HEK293 (cell line): ENCODE measurements around the gene PFN1.

Experiments used
- CTCF ChIA-PET: fragments of 350-600 bp; formaldehyde crosslinking; extraction: SDS; loops from one replicate; lab custom pipeline; 2021; ENCODE audit warnings: antibody characterized with exemption; lab: Yijun Ruan, JAX
- POLR2A ChIA-PET: fragments of 300-600 bp; formaldehyde crosslinking; extraction: SDS; loops from one replicate; lab custom pipeline; 2020; ENCODE audit warnings: antibody characterized with exemption, inconsistent platforms; lab: Yijun Ruan, JAX
- H3K27ac ChIP-seq: fragments of 200-500 bp; sonication (Bioruptor generic); 2 replicates; pipeline ENCODE4 v1.5.1; 2014; ENCODE audit warnings: low read depth, low read length, control low read depth, inconsistent platforms; ENCODE audit errors: extremely low read depth
- H3K36me3 ChIP-seq, 2 experiments: fragments of 200-500 bp in 1 of 2; sonication (Bioruptor generic) in 1 of 2; 1 replicate in 1 of 2; 2 replicates in 1 of 2; pipeline ENCODE4 v1.5.1; 2014 to 2017; ENCODE audit warnings: inconsistent platforms in 2 of 2, low read length in 2 of 2; ENCODE audit not compliant: control insufficient read depth in 2 of 2, insufficient read depth in 1 of 2
- H3K4me1 ChIP-seq: fragments of 200-500 bp; sonication (Bioruptor generic); 2 replicates; pipeline ENCODE4 v1.5.1; 2014; ENCODE audit warnings: mild to moderate bottlenecking, low read length, inconsistent platforms; ENCODE audit not compliant: control insufficient read depth, insufficient read depth
- H3K4me3 ChIP-seq: 2 replicates; pipeline ENCODE4 v1.5.1; 2011; ENCODE audit warnings: low read depth, mild to moderate bottlenecking, control low read depth, low read length, moderate library complexity
- H3K9me3 ChIP-seq: fragments of 200-500 bp; sonication (Bioruptor generic); 2 replicates; pipeline ENCODE4 v1.5.1; 2014; ENCODE audit warnings: low read depth, low read length, inconsistent platforms; ENCODE audit not compliant: control insufficient read depth, insufficient read depth
- FEZF1 ChIP-seq: fragments of 450-650 bp; formaldehyde crosslinking; IDR thresholded peaks from 2 replicates; pipeline ENCODE4 v1.5.1; 2016; ENCODE audit warnings: missing biosample characterization, missing genetic modification characterization
- GFI1B ChIP-seq: fragments of 450-650 bp; formaldehyde crosslinking; IDR thresholded peaks from 2 replicates; pipeline ENCODE4 v1.5.1; 2016; ENCODE audit warnings: missing biosample characterization, missing genetic modification characterization
- GLIS1 ChIP-seq: fragments of 450-650 bp; formaldehyde crosslinking; IDR thresholded peaks from 2 replicates; pipeline ENCODE4 v1.5.1; 2016; ENCODE audit warnings: missing biosample characterization, missing genetic modification characterization
- PRDM1 ChIP-seq: fragments of 450-650 bp; formaldehyde crosslinking; IDR thresholded peaks from 2 replicates; pipeline ENCODE4; 2016; ENCODE audit warnings: missing biosample characterization, missing genetic modification characterization
- REPIN1 ChIP-seq: fragments of 450-650 bp; formaldehyde crosslinking; IDR thresholded peaks from 2 replicates; pipeline ENCODE4 v1.5.1; 2017; ENCODE audit warnings: missing biosample characterization, missing genetic modification characterization, low read depth
- ZBTB17 ChIP-seq: fragments of 450-650 bp; formaldehyde crosslinking; IDR thresholded peaks from 2 replicates; pipeline ENCODE4 v1.5.1; 2016; ENCODE audit warnings: missing biosample characterization, missing genetic modification characterization
- ZFP41 ChIP-seq: fragments of 450-650 bp; formaldehyde crosslinking; IDR thresholded peaks from 2 replicates; pipeline ENCODE4 v1.5.1; 2016; ENCODE audit warnings: missing biosample characterization, missing genetic modification characterization, borderline replicate concordance
- ZIC2 ChIP-seq: fragments of 450-650 bp; formaldehyde crosslinking; IDR thresholded peaks from 2 replicates; pipeline ENCODE4 v1.5.1; 2016; ENCODE audit warnings: missing biosample characterization, missing genetic modification characterization
- ZNF211 ChIP-seq: fragments of 450-650 bp; formaldehyde crosslinking; IDR thresholded peaks from 2 replicates; pipeline ENCODE4 v1.5.1; 2016; ENCODE audit warnings: low read depth, missing biosample characterization, missing genetic modification characterization
- ZNF239 ChIP-seq: fragments of 450-650 bp; formaldehyde crosslinking; IDR thresholded peaks from 2 replicates; pipeline ENCODE4 v1.5.1; 2016; ENCODE audit warnings: missing biosample characterization, missing genetic modification characterization
- ZNF302 ChIP-seq: fragments of 450-650 bp; formaldehyde crosslinking; IDR thresholded peaks from 2 replicates; pipeline ENCODE4 v1.5.1; 2016; ENCODE audit warnings: missing biosample characterization, missing genetic modification characterization, low read depth
- ZNF335 ChIP-seq: fragments of 450-650 bp; formaldehyde crosslinking; conservative IDR thresholded peaks from 2 replicates; pipeline ENCODE4 v1.5.1; 2016; ENCODE audit warnings: missing biosample characterization, missing genetic modification characterization
- ZNF341 ChIP-seq: fragments of 450-650 bp; formaldehyde crosslinking; IDR thresholded peaks from 2 replicates; pipeline ENCODE4; 2016; ENCODE audit warnings: low read depth, missing biosample characterization, missing genetic modification characterization
- ZNF510 ChIP-seq: fragments of 450-650 bp; formaldehyde crosslinking; IDR thresholded peaks from 2 replicates; pipeline ENCODE4 v1.5.1; 2018; ENCODE audit warnings: mild to moderate bottlenecking, missing genetic modification characterization, missing biosample characterization; ENCODE audit not compliant: insufficient replicate concordance
- ZNF600 ChIP-seq: fragments of 450-650 bp; formaldehyde crosslinking; IDR thresholded peaks from 2 replicates; pipeline ENCODE4 v1.5.1; 2016; ENCODE audit warnings: missing biosample characterization, missing genetic modification characterization
- ZNF654 ChIP-seq: fragments of 450-650 bp; formaldehyde crosslinking; IDR thresholded peaks from 2 replicates; pipeline ENCODE4 v1.5.1; 2016; ENCODE audit warnings: low read depth, missing biosample characterization, missing genetic modification characterization
- ZSCAN23 ChIP-seq: fragments of 450-650 bp; formaldehyde crosslinking; IDR thresholded peaks from 2 replicates; pipeline ENCODE4 v1.5.1; 2016; ENCODE audit warnings: missing biosample characterization, missing genetic modification characterization
- ZXDB ChIP-seq: fragments of 450-650 bp; formaldehyde crosslinking; IDR thresholded peaks from 2 replicates; pipeline ENCODE4 v1.5.1; 2016; ENCODE audit warnings: missing biosample characterization, missing genetic modification characterization
- TF ChIP-seq, protein P1 (sequence below): sonication (generic); formaldehyde crosslinking; IDR thresholded peaks from 2 replicates; pipeline ENCODE4 v1.8.1; 2022; ENCODE audit warnings: mild to moderate bottlenecking, moderate library complexity, missing genetic modification reagents
- TF ChIP-seq, protein P2 (sequence below): fragments of 450-650 bp; formaldehyde crosslinking; IDR thresholded peaks from 2 replicates; pipeline ENCODE4 v1.5.1; 2016; ENCODE audit warnings: missing biosample characterization, missing genetic modification characterization
- TF ChIP-seq, protein P3 (sequence below): fragments of 450-650 bp; formaldehyde crosslinking; IDR thresholded peaks from 2 replicates; pipeline ENCODE4 v1.5.1; 2016; ENCODE audit warnings: missing biosample characterization, missing genetic modification characterization

The PFN1 gene

DNA sequence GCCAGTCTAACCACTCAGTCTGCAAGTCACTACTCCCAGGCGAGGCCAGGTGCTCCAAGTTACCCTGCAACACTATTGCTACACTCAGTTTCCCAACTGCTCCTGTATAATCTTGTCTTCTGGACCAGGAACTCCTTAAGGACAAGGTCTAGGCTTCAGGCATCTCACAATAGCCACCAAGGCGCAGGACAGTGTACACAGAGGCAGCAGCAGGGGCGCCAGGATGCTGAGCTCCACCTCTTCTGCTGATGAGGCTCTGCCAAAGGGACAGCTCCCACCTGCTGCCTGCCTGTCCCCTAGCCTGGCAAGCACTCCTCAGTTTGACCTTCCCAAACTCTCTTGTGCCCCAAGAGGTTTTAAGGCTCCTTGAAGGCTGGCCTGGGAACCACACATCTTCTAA is 11.9 kb downstream of the PFN1 start:
- POLR2A ChIA-PET: interaction anchor here (1.0 to 2.3 kb wide), 3 partner anchors 12 to 31 kb away, joined by 4 to 9 read pairs (median 6); partner anchors contain the start of genes PFN1 and SPAG7

DNA sequence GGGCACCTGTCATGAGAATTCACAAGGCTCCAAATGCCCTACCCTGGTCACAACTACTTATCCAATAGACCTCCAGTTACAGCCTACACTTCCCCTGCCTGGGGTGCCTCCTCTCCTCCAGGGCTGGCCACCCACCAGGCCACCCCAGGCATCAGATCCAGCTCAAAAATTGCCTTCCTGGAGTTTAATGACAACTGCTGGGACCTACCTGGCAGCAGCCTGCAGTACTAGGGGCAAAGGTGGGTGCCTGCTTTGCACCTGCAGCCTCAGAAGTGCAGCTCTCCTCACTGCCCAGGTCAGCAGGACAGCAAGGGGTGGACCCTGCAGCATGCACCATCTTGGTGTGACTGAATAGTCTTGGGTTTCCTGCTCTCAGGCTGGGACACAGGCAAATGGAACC is 12.7 kb downstream of the PFN1 start:
- no peak overlapping the region for H3K4me3 ChIP-seq
- TF ChIP-seq REPIN1 (tag by site-specific recombination) (no peak), ZXDB (no peak), ZIC2 (tag by site-specific recombination) (peak; percentile 53), GLIS1 (tag by site-specific recombination) (peak; percentile 70)
- TF ChIP-seq, all 188 proteins: peak for 2
- Histone ChIP-seq H3K9me3 (no peaks in the 10 kb centered on the region), H3K4me1 (peaks cover 3% of the 10 kb centered on the region), H3K27ac (no peak overlapping the region), H3K36me3 (peaks cover 14 to 54% of the 10 kb centered on the region in 2 experiments)
- CTCF ChIA-PET: interaction anchor here (0.5 kb wide), 1 partner anchor 242 kb away, joined by 3 read pairs; no protein-coding TSS in a partner anchor
- POLR2A ChIA-PET: interaction anchor here (0.5 to 2.3 kb wide), 3 partner anchors 13 to 26 kb away, joined by 3 to 9 read pairs (median 6); partner anchors contain the start of gene PFN1

More for the DNA sequence above, 11.9 kb downstream of the PFN1 start:
- no peaks in the 10 kb centered on the region for H3K9me3 ChIP-seq
- CTCF ChIA-PET: interaction anchor here (0.5 to 1.2 kb wide), 3 partner anchors 27 to 146 kb away, joined by 3 to 4 read pairs (median 3); no protein-coding TSS in a partner anchor
- no peak for TF ChIP-seq ZSCAN23
- TF ChIP-seq GFI1B (tag by site-specific recombination): no peak
- no peak for TF ChIP-seq ZNF654 (tag by site-specific recombination)
- TF ChIP-seq, protein P1, sequence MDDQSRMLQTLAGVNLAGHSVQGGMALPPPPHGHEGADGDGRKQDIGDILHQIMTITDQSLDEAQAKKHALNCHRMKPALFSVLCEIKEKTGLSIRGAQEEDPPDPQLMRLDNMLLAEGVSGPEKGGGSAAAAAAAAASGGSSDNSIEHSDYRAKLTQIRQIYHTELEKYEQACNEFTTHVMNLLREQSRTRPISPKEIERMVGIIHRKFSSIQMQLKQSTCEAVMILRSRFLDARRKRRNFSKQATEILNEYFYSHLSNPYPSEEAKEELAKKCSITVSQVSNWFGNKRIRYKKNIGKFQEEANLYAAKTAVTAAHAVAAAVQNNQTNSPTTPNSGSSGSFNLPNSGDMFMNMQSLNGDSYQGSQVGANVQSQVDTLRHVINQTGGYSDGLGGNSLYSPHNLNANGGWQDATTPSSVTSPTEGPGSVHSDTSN (CRISPR knock-in tag): no peak
- no peak for TF ChIP-seq ZXDB
- TF ChIP-seq REPIN1 (tag by site-specific recombination): no peak
- TF ChIP-seq ZNF335: no peak
- no peak for TF ChIP-seq ZNF211 (tag by site-specific recombination)
- TF ChIP-seq ZNF510: no peak
- no peak for TF ChIP-seq FEZF1 (tag by site-specific recombination)
- TF ChIP-seq ZNF302 (tag by site-specific recombination): no peak
- TF ChIP-seq, all 188 proteins: peak for 0
- Histone ChIP-seq H3K36me3 (peaks cover 10 to 48% of the 10 kb centered on the region in 2 experiments), H3K4me1 (peaks cover 7% of the 10 kb centered on the region), H3K27ac (no peak overlapping the region; the same call in 1 of the 2 replicates), H3K4me3 (no peak overlapping the region)

DNA sequence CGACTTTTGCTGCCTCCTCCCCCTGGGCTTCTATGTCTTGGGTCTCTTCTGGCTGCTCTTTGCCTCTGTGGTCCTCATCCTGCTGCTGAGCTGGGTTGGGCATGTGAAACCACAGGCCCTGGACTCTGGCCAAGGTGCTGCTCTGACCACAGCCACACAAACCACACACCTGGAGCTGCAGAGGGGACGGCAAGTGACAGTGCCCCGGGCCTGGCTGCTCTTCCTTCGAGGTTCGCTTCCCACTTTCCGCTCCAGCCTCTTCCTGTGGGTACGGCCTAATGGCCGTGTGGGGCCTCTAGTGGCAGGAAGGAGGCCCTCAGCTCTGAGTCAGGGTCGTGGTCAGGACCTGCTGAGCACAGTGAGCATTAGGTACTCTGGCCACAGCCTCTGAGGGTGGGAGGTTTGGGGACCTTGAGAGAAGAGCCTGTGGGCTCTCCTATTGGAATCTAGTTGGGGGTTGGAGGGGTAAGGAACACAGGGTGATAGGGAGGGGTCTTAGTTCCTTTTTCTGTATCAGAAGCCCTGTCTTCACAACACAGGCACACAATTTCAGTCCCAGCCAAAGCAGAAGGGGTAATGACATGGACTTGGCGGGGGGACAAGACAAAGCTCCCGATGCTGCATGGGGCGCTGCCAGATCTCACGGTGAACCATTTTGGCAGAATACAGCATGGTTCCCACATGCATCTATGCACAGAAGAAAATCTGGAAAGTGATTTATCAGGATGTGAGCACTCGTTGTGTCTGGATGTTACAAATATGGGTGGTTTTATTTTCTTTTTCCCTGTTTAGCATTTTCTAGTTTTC is 14.0 kb downstream of the PFN1 start:
- POLR2A ChIA-PET: interaction anchor here (0.8 to 1.7 kb wide), 7 partner anchors 11 to 33 kb away, joined by 4 to 9 read pairs (median 7); partner anchors contain the start of genes PFN1 and SPAG7
- TF ChIP-seq ZNF239 (no peak), ZIC2 (tag by site-specific recombination) (0 out of 2 replicates have a peak, but pooled peaks have one; percentile 8), ZNF600 (tag by site-specific recombination) (0 out of 2 replicates have a peak, but pooled peaks have one; percentile 23), ZNF341 (tag by site-specific recombination) (peak; percentile 55), ZBTB17 (tag by site-specific recombination) (no peak), PRDM1 (tag by site-specific recombination) (0 out of 2 replicates have a peak, but pooled peaks have one; percentile 24), ZFP41 (tag by site-specific recombination) (no peak)
- TF ChIP-seq, protein P2, sequence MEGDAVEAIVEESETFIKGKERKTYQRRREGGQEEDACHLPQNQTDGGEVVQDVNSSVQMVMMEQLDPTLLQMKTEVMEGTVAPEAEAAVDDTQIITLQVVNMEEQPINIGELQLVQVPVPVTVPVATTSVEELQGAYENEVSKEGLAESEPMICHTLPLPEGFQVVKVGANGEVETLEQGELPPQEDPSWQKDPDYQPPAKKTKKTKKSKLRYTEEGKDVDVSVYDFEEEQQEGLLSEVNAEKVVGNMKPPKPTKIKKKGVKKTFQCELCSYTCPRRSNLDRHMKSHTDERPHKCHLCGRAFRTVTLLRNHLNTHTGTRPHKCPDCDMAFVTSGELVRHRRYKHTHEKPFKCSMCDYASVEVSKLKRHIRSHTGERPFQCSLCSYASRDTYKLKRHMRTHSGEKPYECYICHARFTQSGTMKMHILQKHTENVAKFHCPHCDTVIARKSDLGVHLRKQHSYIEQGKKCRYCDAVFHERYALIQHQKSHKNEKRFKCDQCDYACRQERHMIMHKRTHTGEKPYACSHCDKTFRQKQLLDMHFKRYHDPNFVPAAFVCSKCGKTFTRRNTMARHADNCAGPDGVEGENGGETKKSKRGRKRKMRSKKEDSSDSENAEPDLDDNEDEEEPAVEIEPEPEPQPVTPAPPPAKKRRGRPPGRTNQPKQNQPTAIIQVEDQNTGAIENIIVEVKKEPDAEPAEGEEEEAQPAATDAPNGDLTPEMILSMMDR: peak; percentile 63
- TF ChIP-seq, protein P3, sequence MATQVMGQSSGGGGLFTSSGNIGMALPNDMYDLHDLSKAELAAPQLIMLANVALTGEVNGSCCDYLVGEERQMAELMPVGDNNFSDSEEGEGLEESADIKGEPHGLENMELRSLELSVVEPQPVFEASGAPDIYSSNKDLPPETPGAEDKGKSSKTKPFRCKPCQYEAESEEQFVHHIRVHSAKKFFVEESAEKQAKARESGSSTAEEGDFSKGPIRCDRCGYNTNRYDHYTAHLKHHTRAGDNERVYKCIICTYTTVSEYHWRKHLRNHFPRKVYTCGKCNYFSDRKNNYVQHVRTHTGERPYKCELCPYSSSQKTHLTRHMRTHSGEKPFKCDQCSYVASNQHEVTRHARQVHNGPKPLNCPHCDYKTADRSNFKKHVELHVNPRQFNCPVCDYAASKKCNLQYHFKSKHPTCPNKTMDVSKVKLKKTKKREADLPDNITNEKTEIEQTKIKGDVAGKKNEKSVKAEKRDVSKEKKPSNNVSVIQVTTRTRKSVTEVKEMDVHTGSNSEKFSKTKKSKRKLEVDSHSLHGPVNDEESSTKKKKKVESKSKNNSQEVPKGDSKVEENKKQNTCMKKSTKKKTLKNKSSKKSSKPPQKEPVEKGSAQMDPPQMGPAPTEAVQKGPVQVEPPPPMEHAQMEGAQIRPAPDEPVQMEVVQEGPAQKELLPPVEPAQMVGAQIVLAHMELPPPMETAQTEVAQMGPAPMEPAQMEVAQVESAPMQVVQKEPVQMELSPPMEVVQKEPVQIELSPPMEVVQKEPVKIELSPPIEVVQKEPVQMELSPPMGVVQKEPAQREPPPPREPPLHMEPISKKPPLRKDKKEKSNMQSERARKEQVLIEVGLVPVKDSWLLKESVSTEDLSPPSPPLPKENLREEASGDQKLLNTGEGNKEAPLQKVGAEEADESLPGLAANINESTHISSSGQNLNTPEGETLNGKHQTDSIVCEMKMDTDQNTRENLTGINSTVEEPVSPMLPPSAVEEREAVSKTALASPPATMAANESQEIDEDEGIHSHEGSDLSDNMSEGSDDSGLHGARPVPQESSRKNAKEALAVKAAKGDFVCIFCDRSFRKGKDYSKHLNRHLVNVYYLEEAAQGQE (tag by site-specific recombination): peak; percentile 84
- TF ChIP-seq, all 188 proteins: peak for 6
- Histone ChIP-seq H3K27ac (peak overlapping the region; percentile 8; the same call in 1 of the 2 replicates), H3K36me3 (peaks cover 14 to 55% of the 10 kb centered on the region in 2 experiments), H3K9me3 (no peaks in the 10 kb centered on the region), H3K4me3 (no peak overlapping the region), H3K4me1 (peaks cover 3% of the 10 kb centered on the region)
- CTCF ChIA-PET: interaction anchor here (0.6 to 1.6 kb wide), 6 partner anchors 23 to 202 kb away, joined by 3 to 7 read pairs (median 4); partner anchors contain the start of gene CHRNE
